Measurements from ENCODE around the gene ADGRG3. TPM values are rescaled to one million over a fixed set of nuclear protein-coding genes. Genes with fewer than 3 reads are reported as not detected.

The ADGRG3 gene
- total RNA-seq, 1 donor from 2014 or later: not detected

GRCh38 chr16:57645169-57645568 lies 22.9 kb upstream of the ADGRG3 start:
- Histone ChIP-seq H3K27me3 (ENCODE audit: insufficient read depth, low read length) (no peaks in the 10 kb centered on the region), H4K20me1 (ENCODE audit: insufficient read depth, low read length) (no peaks in the 10 kb centered on the region), H2AFZ (ENCODE audit: low read depth, low read length) (no peak overlapping the region), H3K27ac (ENCODE audit: low read depth, low read length) (no peak overlapping the region), H3K4me2 (ENCODE audit: low read length) (no peak overlapping the region), H3K36me3 (ENCODE audit: insufficient read depth, low read length) (no peaks in the 10 kb centered on the region), H3K9me3 (ENCODE audit: insufficient read depth, low read depth, low read length) (no peaks in the 10 kb centered on the region), H3K4me1 (ENCODE audit: insufficient read depth, low read length) (peaks cover 29% of the 10 kb centered on the region), H3K4me3 (ENCODE audit: insufficient read depth, low read depth, low read length) (no peak overlapping the region), H3K79me2 (ENCODE audit: insufficient read depth, low read length) (no peaks in the 10 kb centered on the region), H3K9ac (ENCODE audit: low read length) (no peak overlapping the region)
- Mint-ChIP-seq H3K9me3 (ENCODE audit: unreplicated experiment) (no peaks in the 10 kb centered on the region), H3K36me3 (ENCODE audit: low read depth, unreplicated experiment) (no peaks in the 10 kb centered on the region), H3K27me3 (ENCODE audit: low read depth, unreplicated experiment) (peaks cover 13% of the 10 kb centered on the region), H3K4me1 (ENCODE audit: low read depth, unreplicated experiment) (peaks cover 14% of the 10 kb centered on the region), H3K27ac (ENCODE audit: unreplicated experiment) (no peak overlapping the region), H3K4me3 (ENCODE audit: unreplicated experiment) (no peak overlapping the region)
- DNase-seq (ENCODE audit: low read depth) (no peak), FAIRE-seq (no peak)
- TF ChIP-seq EZH2 (IDR thresholded peaks at IDR 0.05; ENCODE audit: insufficient read depth, low read length): no peak
- TF ChIP-seq, protein P1, sequence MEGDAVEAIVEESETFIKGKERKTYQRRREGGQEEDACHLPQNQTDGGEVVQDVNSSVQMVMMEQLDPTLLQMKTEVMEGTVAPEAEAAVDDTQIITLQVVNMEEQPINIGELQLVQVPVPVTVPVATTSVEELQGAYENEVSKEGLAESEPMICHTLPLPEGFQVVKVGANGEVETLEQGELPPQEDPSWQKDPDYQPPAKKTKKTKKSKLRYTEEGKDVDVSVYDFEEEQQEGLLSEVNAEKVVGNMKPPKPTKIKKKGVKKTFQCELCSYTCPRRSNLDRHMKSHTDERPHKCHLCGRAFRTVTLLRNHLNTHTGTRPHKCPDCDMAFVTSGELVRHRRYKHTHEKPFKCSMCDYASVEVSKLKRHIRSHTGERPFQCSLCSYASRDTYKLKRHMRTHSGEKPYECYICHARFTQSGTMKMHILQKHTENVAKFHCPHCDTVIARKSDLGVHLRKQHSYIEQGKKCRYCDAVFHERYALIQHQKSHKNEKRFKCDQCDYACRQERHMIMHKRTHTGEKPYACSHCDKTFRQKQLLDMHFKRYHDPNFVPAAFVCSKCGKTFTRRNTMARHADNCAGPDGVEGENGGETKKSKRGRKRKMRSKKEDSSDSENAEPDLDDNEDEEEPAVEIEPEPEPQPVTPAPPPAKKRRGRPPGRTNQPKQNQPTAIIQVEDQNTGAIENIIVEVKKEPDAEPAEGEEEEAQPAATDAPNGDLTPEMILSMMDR (IDR thresholded peaks at IDR 0.05; ENCODE audit: insufficient read depth, low read depth, low read length): no peak

- Histone ChIP-seq H3K9ac (ENCODE audit: low read length) (no peak overlapping the region), H3K36me3 (ENCODE audit: insufficient read depth, low read length) (no peaks in the 10 kb centered on the region), H3K9me3 (ENCODE audit: insufficient read depth, low read depth, low read length) (no peaks in the 10 kb centered on the region), H3K27me3 (ENCODE audit: insufficient read depth, low read length) (no peaks in the 10 kb centered on the region), H2AFZ (ENCODE audit: low read depth, low read length) (no peak overlapping the region), H3K4me2 (ENCODE audit: low read length) (peak overlapping the region; percentile 48), H3K27ac (ENCODE audit: low read depth, low read length) (no peak overlapping the region), H3K4me3 (ENCODE audit: insufficient read depth, low read depth, low read length) (no peak overlapping the region), H4K20me1 (ENCODE audit: insufficient read depth, low read length) (no peaks in the 10 kb centered on the region), H3K79me2 (ENCODE audit: insufficient read depth, low read length) (no peaks in the 10 kb centered on the region), H3K4me1 (ENCODE audit: insufficient read depth, low read length) (peaks cover 29% of the 10 kb centered on the region)
- peak overlapping the region; percentile 62 for H3K4me3 Mint-ChIP-seq (ENCODE audit: unreplicated experiment)
- H3K27me3 Mint-ChIP-seq (ENCODE audit: low read depth, unreplicated experiment): peaks cover 6% of the 10 kb centered on the region
- H3K9me3 Mint-ChIP-seq (ENCODE audit: unreplicated experiment): no peaks in the 10 kb centered on the region
- FAIRE-seq: no peak
- no peak for DNase-seq (ENCODE audit: low read depth)
- TF ChIP-seq, protein P1 (IDR thresholded peaks at IDR 0.05; ENCODE audit: insufficient read depth, low read depth, low read length): no peak
- TF ChIP-seq EZH2 (IDR thresholded peaks at IDR 0.05; ENCODE audit: insufficient read depth, low read length): no peak
- no peaks in the 10 kb centered on the region for H3K36me3 Mint-ChIP-seq (ENCODE audit: low read depth, unreplicated experiment)
- no peak overlapping the region for H3K27ac Mint-ChIP-seq (ENCODE audit: unreplicated experiment)
- H3K4me1 Mint-ChIP-seq (ENCODE audit: low read depth, unreplicated experiment): peaks cover 14% of the 10 kb centered on the region
Measured at GRCh38 chr16:57645691-57646387, 22.3 kb upstream of the ADGRG3 start.

- Histone ChIP-seq H3K4me2 (ENCODE audit: low read length) (no peak overlapping the region), H3K9ac (ENCODE audit: low read length) (peak overlapping the region; percentile 1), H3K27me3 (ENCODE audit: insufficient read depth, low read length) (no peaks in the 10 kb centered on the region), H3K4me3 (ENCODE audit: insufficient read depth, low read depth, low read length) (no peak overlapping the region), H3K79me2 (ENCODE audit: insufficient read depth, low read length) (no peaks in the 10 kb centered on the region), H2AFZ (ENCODE audit: low read depth, low read length) (no peak overlapping the region), H4K20me1 (ENCODE audit: insufficient read depth, low read length) (no peaks in the 10 kb centered on the region), H3K27ac (ENCODE audit: low read depth, low read length) (no peak overlapping the region), H3K9me3 (ENCODE audit: insufficient read depth, low read depth, low read length) (no peaks in the 10 kb centered on the region), H3K4me1 (ENCODE audit: insufficient read depth, low read length) (peaks cover 29% of the 10 kb centered on the region), H3K36me3 (ENCODE audit: insufficient read depth, low read length) (no peaks in the 10 kb centered on the region)
- no peak overlapping the region for H3K27ac Mint-ChIP-seq (ENCODE audit: unreplicated experiment)
- FAIRE-seq: no peak
- no peaks in the 10 kb centered on the region for H3K9me3 Mint-ChIP-seq (ENCODE audit: unreplicated experiment)
- no peak overlapping the region for H3K4me3 Mint-ChIP-seq (ENCODE audit: unreplicated experiment)
- H3K4me1 Mint-ChIP-seq (ENCODE audit: low read depth, unreplicated experiment): peaks cover 14% of the 10 kb centered on the region
- no peak for DNase-seq (ENCODE audit: low read depth)
- no peaks in the 10 kb centered on the region for H3K36me3 Mint-ChIP-seq (ENCODE audit: low read depth, unreplicated experiment)
- peaks cover 5% of the 10 kb centered on the region for H3K27me3 Mint-ChIP-seq (ENCODE audit: low read depth, unreplicated experiment)
- no peak for TF ChIP-seq EZH2 (IDR thresholded peaks at IDR 0.05; ENCODE audit: insufficient read depth, low read length)
- TF ChIP-seq, protein P1 (IDR thresholded peaks at IDR 0.05; ENCODE audit: insufficient read depth, low read depth, low read length): no peak
Measured at GRCh38 chr16:57646388-57647039, 21.6 kb upstream of the ADGRG3 start.
